CD4-positive, alpha-beta T cell (primary cell): ENCODE measurements around the gene TSPAN32. TPM values are rescaled to one million over a fixed set of nuclear protein-coding genes. Genes with fewer than 3 reads are reported as not detected.
A peak's percentile ranks its signal among the peaks of the same experiment; 100 is the strongest.

Experiments used
- ATAC-seq: fragments of 200-7000 bp; cut with Tn5 transposase; one replicate; pipeline ENCODE4 v1.10.0; 2022; ENCODE audit warnings: mild to moderate bottlenecking; ENCODE audit not compliant: poor library complexity
- CTCF ChIA-PET: fragments of 350-600 bp; sonication (Branson Sonifier 250); formaldehyde crosslinking; loops from one replicate; lab custom pipeline; 2021; ENCODE audit warnings: antibody characterized with exemption, inconsistent platforms; lab: Charles Lee
- POLR2A ChIA-PET: fragments of 350-600 bp; sonication (Branson Sonifier 250); formaldehyde crosslinking; loops from one replicate; lab custom pipeline; 2021; ENCODE audit warnings: antibody characterized with exemption, inconsistent platforms; lab: Charles Lee
- DNase-seq, 14 experiments: peaks; one replicate each; pipeline ENCODE4 v3.0.0-alpha.2; 2013 to 2020; ENCODE audit warnings: mixed read lengths in 2 of 14
- H3K27ac ChIP-seq, 2 donors: one replicate each; pipeline versions ENCODE4 v1.5.1 to v1.7.0; 2013; ENCODE audit warnings: low read length in 2 of 2, low read depth in 1 of 2, mild to moderate bottlenecking in 1 of 2
- H3K27me3 ChIP-seq, 2 experiments: 1 replicate in 1 of 2; 2 replicates in 1 of 2; pipeline versions ENCODE4 v1.6.1 to v1.7.0; 2013; ENCODE audit warnings: low read length in 2 of 2, control low read depth in 1 of 2, mild to moderate bottlenecking in 1 of 2, moderate library complexity in 1 of 2; ENCODE audit not compliant: insufficient read depth in 2 of 2, control insufficient read depth in 1 of 2
- H3K36me3 ChIP-seq: one replicate; pipeline ENCODE4 v1.6.1; 2013; ENCODE audit warnings: low read length, control low read depth; ENCODE audit not compliant: insufficient read depth
- H3K4me1 ChIP-seq: one replicate; pipeline ENCODE4 v1.6.1; 2013; ENCODE audit warnings: low read length, control low read depth; ENCODE audit not compliant: insufficient read depth
- H3K4me3 ChIP-seq: one replicate; pipeline ENCODE4 v1.5.1; 2013; ENCODE audit warnings: mild to moderate bottlenecking, low read length, moderate library complexity
- H3K9me3 ChIP-seq, 2 experiments: 1 replicate in 1 of 2; 2 replicates in 1 of 2; pipeline versions ENCODE4 v1.6.1 to v1.7.0; 2013; ENCODE audit warnings: low read length in 2 of 2, mild to moderate bottlenecking in 2 of 2, control low read depth in 1 of 2, moderate library complexity in 1 of 2; ENCODE audit not compliant: control insufficient read depth in 1 of 2, insufficient read depth in 1 of 2
- H3K27ac Mint-ChIP-seq: one replicate; pipeline ENCODE4 v1.8.0; 2020; ENCODE audit warnings: mixed read lengths
- H3K27me3 Mint-ChIP-seq: one replicate; pipeline ENCODE4 v1.8.0; 2021; ENCODE audit warnings: mixed read lengths
- H3K36me3 Mint-ChIP-seq: one replicate; pipeline ENCODE4 v1.8.0; 2021; ENCODE audit warnings: low read depth, mixed read lengths
- H3K4me1 Mint-ChIP-seq: one replicate; pipeline ENCODE4 v1.8.0; 2021; ENCODE audit warnings: low read depth, mixed read lengths
- H3K4me3 Mint-ChIP-seq: one replicate; pipeline ENCODE4 v1.8.0; 2020; ENCODE audit warnings: mild to moderate bottlenecking, mixed read lengths
- H3K9me3 Mint-ChIP-seq: one replicate; pipeline ENCODE4 v1.8.0; 2020; ENCODE audit warnings: mixed read lengths
- CTCF ChIP-seq: fragments of 200-600 bp; IDR thresholded peaks from one replicate; pipeline ENCODE4 v1.8.0; 2022; ENCODE audit warnings: antibody characterized with exemption, mild to moderate bottlenecking
- intact Hi-C, 2 experiments: fragments of 100-400 bp; cut with DNase I in 1 of 2; cut with micrococcal nuclease in 1 of 2; formaldehyde crosslinking; loops; one replicate each; pipeline versions ENCODE4 v1.15.1 to v1.9.0; 2023 to 2025; cut with DNase I, micrococcal nuclease
- total RNA-seq, 174 experiments: library from RNA in 2 of 174; stranded (reverse) in 2 of 174; gene quantifications; one replicate each; pipeline ENCODE4 v1.2.3 and lab custom pipeline; 2021 to 2026

The TSPAN32 gene
- total RNA-seq, 2 experiments from 2014 or later, result 81.8 TPM

GRCh38 chr11:2271077-2271326, 30.8 kb upstream of the TSPAN32 start:
- CTCF ChIA-PET, result no interaction called here
- H3K27ac ChIP-seq, result no peak overlapping the region
- Mint-ChIP-seq H3K36me3 (no peaks in the 10 kb centered on the region), H3K9me3 (no peaks in the 10 kb centered on the region), H3K4me1 (peaks cover 10% of the 10 kb centered on the region), H3K4me3 (no peak overlapping the region), H3K27ac (no peak overlapping the region), H3K27me3 (peaks cover 34% of the 10 kb centered on the region)
- H3K4me3 ChIP-seq, result no peak overlapping the region
- no peak for TF ChIP-seq CTCF
- H3K27me3 ChIP-seq, result peaks cover 29 to 35% of the 10 kb centered on the region in 2 experiments
- no peaks in the 10 kb centered on the region for H3K36me3 ChIP-seq
- ATAC-seq, result peak; percentile 49
- H3K9me3 ChIP-seq, result peaks cover 0 to 34% of the 10 kb centered on the region in 2 experiments
- H3K4me1 ChIP-seq, result peaks cover 44% of the 10 kb centered on the region
- DNase-seq, result peak in 7 of 14 experiments; percentile 17 to 73 (median 51)
- POLR2A ChIA-PET, result no interaction called here
- intact Hi-C loops, result no loop called here

GRCh38 chr11:2271327-2272227, 30.2 kb upstream of the TSPAN32 start:
- ChIA-PET POLR2A (no interaction called here), CTCF (no interaction called here)
- intact Hi-C loops, result no loop called here
- Mint-ChIP-seq H3K27me3 (peaks cover 30% of the 10 kb centered on the region), H3K9me3 (no peaks in the 10 kb centered on the region), H3K4me1 (peaks cover 4% of the 10 kb centered on the region), H3K4me3 (peak overlapping the region; percentile 45), H3K36me3 (no peaks in the 10 kb centered on the region), H3K27ac (no peak overlapping the region)
- Histone ChIP-seq H3K4me3 (no peak overlapping the region), H3K9me3 (peaks cover 0 to 34% of the 10 kb centered on the region in 2 experiments), H3K36me3 (no peaks in the 10 kb centered on the region), H3K27me3 (peaks cover 31 to 35% of the 10 kb centered on the region in 2 experiments), H3K27ac (no peak overlapping the region), H3K4me1 (peaks cover 39% of the 10 kb centered on the region)
- no peak for TF ChIP-seq CTCF
- ATAC-seq (no peak), DNase-seq (no peak)

GRCh38 chr11:2272228-2272945, 29.4 kb upstream of the TSPAN32 start:
- intact Hi-C loops, result no loop called here
- Mint-ChIP-seq H3K9me3 (no peaks in the 10 kb centered on the region), H3K27me3 (peaks cover 29% of the 10 kb centered on the region), H3K36me3 (no peaks in the 10 kb centered on the region), H3K27ac (no peak overlapping the region), H3K4me1 (peaks cover 3% of the 10 kb centered on the region), H3K4me3 (no peak overlapping the region)
- Histone ChIP-seq H3K9me3 (peaks cover 0 to 39% of the 10 kb centered on the region in 2 experiments), H3K4me1 (peaks cover 30% of the 10 kb centered on the region), H3K36me3 (no peaks in the 10 kb centered on the region), H3K4me3 (no peak overlapping the region), H3K27me3 (peaks cover 29 to 35% of the 10 kb centered on the region in 2 experiments), H3K27ac (no peak overlapping the region)
- ChIA-PET CTCF (no interaction called here), POLR2A (no interaction called here)
- TF ChIP-seq CTCF, result no peak
- peak in 1 of 14 experiments; percentile 4 for DNase-seq
- no peak for ATAC-seq
